ENCODE data around the gene ERI3. TPM values are rescaled to one million over a fixed set of nuclear protein-coding genes. Genes with fewer than 3 reads are reported as not detected.

Gene ERI3
- total and polyA plus RNA-seq, 10 of the 15 experiments (the other 5 are each of a cell fraction or from before 2014, with no cell fraction given): 20.6 to 90.4 (median 41.2) TPM

DNA sequence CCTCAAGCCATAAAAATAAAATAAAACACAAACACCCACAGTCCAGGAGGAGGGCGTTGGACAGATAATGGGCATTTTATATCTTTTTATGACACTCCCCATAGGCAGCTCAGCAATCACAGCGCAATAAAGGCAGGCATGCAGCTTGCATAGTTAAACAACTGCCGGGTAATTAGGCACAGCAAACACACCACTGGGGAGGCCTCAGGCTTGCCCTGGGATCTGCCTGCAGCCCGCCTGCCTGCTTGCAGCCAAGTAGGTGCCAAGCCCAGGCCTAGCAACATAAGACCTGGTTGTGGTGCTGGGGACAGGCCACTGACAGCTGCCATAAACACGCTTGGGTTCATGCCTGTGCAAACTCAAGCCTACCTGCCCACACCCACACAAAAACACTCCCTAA, 87.6 kb downstream of the ERI3 start:
- no peak overlapping the region for H3K4me3 ChIP-seq

More for the DNA sequence above, 87.6 kb downstream of the ERI3 start:
- no peak for ATAC-seq
- in situ Hi-C loops (cut with MboI): no loop called here
- H3K4me2 ChIP-seq (ENCODE audit: control insufficient read depth, insufficient read depth): no peak overlapping the region
- no TSS peak for BruUV-seq (replicated peaks)
- 85% methylated on average over 5 of the region's 5 CpGs for WGBS (ENCODE audit: insufficient coverage, insufficient replicate concordance, low lambda C conversion rate, missing lambda C conversion rate)
- H4K20me1 ChIP-seq (ENCODE audit: control insufficient read depth, insufficient read depth): no peaks in the 10 kb centered on the region; the same call in 1 of the 2 replicates
- no peak overlapping the region for H2AFZ ChIP-seq (ENCODE audit: control insufficient read depth, low read depth, low read length)
- ChIA-PET POLR2A (no interaction called here), SMC1A (ENCODE audit: uncharacterized antibody, unreplicated experiment) (interaction anchor here (0.8 to 2.1 kb wide), 2 partner anchors 11 to 20 kb away, joined by 3 to 7 read pairs; no protein-coding TSS in a partner anchor), RAD21 (ENCODE audit: unreplicated experiment) (interaction anchor here (1.2 kb wide), 1 partner anchor 13 kb away, joined by 3 read pairs; no protein-coding TSS in a partner anchor), CTCF (no interaction called here)
- no peak for TF ChIP-seq JUND (IDR thresholded peaks at IDR 0.05; ENCODE audit: low read depth, low read length)
- TF ChIP-seq, protein P1, sequence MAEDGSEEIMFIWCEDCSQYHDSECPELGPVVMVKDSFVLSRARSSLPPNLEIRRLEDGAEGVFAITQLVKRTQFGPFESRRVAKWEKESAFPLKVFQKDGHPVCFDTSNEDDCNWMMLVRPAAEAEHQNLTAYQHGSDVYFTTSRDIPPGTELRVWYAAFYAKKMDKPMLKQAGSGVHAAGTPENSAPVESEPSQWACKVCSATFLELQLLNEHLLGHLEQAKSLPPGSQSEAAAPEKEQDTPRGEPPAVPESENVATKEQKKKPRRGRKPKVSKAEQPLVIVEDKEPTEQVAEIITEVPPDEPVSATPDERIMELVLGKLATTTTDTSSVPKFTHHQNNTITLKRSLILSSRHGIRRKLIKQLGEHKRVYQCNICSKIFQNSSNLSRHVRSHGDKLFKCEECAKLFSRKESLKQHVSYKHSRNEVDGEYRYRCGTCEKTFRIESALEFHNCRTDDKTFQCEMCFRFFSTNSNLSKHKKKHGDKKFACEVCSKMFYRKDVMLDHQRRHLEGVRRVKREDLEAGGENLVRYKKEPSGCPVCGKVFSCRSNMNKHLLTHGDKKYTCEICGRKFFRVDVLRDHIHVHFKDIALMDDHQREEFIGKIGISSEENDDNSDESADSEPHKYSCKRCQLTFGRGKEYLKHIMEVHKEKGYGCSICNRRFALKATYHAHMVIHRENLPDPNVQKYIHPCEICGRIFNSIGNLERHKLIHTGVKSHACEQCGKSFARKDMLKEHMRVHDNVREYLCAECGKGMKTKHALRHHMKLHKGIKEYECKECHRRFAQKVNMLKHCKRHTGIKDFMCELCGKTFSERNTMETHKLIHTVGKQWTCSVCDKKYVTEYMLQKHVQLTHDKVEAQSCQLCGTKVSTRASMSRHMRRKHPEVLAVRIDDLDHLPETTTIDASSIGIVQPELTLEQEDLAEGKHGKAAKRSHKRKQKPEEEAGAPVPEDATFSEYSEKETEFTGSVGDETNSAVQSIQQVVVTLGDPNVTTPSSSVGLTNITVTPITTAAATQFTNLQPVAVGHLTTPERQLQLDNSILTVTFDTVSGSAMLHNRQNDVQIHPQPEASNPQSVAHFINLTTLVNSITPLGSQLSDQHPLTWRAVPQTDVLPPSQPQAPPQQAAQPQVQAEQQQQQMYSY (CRISPR knock-in tag; IDR thresholded peaks at IDR 0.05): no peak
- no peak for TF ChIP-seq BHLHE40 (IDR thresholded peaks at IDR 0.05; ENCODE audit: borderline replicate concordance in 1 of 2, low read depth in 2 of 2, low read length in 1 of 2)
- TF ChIP-seq NFIC (IDR thresholded peaks at IDR 0.05; ENCODE audit: low read depth, low read length): no peak
- no peak for TF ChIP-seq BRCA1 (IDR thresholded peaks at IDR 0.05; ENCODE audit: low read depth, low read length)
- no peak for TF ChIP-seq YBX1 (IDR thresholded peaks at IDR 0.05)
- no peak for TF ChIP-seq ATF7 (IDR thresholded peaks at IDR 0.05; ENCODE audit: low read depth)
- no peak for TF ChIP-seq ZNF622 (IDR thresholded peaks at IDR 0.05)
- TF ChIP-seq, protein P2, sequence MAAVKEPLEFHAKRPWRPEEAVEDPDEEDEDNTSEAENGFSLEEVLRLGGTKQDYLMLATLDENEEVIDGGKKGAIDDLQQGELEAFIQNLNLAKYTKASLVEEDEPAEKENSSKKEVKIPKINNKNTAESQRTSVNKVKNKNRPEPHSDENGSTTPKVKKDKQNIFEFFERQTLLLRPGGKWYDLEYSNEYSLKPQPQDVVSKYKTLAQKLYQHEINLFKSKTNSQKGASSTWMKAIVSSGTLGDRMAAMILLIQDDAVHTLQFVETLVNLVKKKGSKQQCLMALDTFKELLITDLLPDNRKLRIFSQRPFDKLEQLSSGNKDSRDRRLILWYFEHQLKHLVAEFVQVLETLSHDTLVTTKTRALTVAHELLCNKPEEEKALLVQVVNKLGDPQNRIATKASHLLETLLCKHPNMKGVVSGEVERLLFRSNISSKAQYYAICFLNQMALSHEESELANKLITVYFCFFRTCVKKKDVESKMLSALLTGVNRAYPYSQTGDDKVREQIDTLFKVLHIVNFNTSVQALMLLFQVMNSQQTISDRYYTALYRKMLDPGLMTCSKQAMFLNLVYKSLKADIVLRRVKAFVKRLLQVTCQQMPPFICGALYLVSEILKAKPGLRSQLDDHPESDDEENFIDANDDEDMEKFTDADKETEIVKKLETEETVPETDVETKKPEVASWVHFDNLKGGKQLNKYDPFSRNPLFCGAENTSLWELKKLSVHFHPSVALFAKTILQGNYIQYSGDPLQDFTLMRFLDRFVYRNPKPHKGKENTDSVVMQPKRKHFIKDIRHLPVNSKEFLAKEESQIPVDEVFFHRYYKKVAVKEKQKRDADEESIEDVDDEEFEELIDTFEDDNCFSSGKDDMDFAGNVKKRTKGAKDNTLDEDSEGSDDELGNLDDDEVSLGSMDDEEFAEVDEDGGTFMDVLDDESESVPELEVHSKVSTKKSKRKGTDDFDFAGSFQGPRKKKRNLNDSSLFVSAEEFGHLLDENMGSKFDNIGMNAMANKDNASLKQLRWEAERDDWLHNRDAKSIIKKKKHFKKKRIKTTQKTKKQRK (IDR thresholded peaks at IDR 0.05; ENCODE audit: low read depth, low read length): no peak
- H3K79me2 ChIP-seq (ENCODE audit: control insufficient read depth, insufficient read depth, low read length): no peaks in the 10 kb centered on the region
- intact Hi-C loops (cut with micrococcal nuclease; ENCODE audit: unreplicated experiment): no loop called here
- DNase-seq (ENCODE audit: low read depth, low spot score): no peak
- no peak overlapping the region for H3K27ac ChIP-seq (ENCODE audit: control insufficient read depth, insufficient read depth)
- no peaks in the 10 kb centered on the region for H3K4me1 ChIP-seq (ENCODE audit: control insufficient read depth, insufficient read depth, low read length)
- H3K36me3 ChIP-seq (ENCODE audit: control insufficient read depth in 2 of 2, insufficient read depth in 2 of 2, low read length in 1 of 2): no peaks in the 10 kb centered on the region; a peak in 1 of 4 replicates
- H3K27me3 ChIP-seq (replicated peaks in 1 of 2; ENCODE audit: control insufficient read depth in 2 of 2, insufficient read depth in 2 of 2, low read length in 1 of 2): no peaks in the 10 kb centered on the region
- no peak for FAIRE-seq
- H3K9ac ChIP-seq (ENCODE audit: control insufficient read depth, insufficient read depth, low read length): no peak overlapping the region
- H3K9me3 ChIP-seq (replicated peaks; ENCODE audit: control insufficient read depth, insufficient read depth, low read length): no peaks in the 10 kb centered on the region

Data from GM12878 (cell line).